Activated CD4-positive, CD25-positive, alpha-beta regulatory T cell (primary cell): ENCODE data around the gene GTSE1.

Source experiments
- DNase-seq, 4 experiments: peaks; one replicate each; lab custom pipeline; 2025; lab: John Stamatoyannopoulos, UW

Gene GTSE1

DNA sequence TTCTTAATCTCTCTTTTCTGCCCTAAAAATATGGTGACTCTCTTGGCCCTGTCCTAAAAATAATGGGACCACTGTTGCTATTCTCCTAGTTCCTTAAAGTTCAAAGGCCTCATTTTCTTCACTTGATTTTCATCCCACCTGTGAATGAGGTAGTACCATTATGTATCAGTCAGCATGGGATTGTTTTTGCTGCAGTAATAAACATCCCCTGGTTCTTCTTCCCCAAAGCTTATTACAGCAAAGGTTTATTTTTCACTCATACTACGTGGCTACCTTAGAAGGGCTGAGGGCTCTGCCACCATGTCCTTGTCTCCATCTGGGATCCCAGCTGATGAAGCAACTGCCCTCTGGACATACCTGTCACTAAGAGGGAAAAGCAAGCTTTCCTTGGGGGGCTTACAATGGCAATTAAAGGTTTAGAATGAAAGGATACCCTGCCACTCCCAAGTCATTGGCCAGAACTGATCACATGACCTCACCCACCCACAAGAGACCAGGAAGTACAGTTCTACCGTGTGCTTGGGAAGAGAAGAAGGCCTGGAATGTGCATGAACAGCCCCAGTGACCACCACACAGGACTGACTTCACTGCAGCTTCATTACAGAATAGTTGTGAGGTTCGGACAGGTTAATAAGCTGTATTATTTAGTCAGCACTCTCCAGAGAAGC is 21.1 kb upstream of the GTSE1 start:
- no peak for DNase-seq

DNA sequence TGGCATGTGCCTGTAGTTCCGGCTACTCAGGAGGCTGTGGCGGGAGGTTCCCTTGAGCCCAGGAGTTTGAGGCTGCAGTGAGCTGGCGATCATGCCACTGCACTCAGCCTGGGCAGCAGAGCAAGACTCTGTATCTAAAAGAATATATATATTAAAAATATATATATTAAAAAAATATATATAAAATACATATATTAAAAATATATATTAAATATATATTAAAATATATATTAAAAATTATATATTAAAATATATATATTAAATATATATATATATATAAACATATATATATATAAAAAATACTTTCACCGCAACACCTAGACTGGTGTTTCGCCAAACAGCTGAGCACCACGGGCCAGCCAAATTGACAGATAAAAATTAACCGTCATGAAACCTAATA is 20.1 kb upstream of the GTSE1 start:
- no peak for DNase-seq

DNA sequence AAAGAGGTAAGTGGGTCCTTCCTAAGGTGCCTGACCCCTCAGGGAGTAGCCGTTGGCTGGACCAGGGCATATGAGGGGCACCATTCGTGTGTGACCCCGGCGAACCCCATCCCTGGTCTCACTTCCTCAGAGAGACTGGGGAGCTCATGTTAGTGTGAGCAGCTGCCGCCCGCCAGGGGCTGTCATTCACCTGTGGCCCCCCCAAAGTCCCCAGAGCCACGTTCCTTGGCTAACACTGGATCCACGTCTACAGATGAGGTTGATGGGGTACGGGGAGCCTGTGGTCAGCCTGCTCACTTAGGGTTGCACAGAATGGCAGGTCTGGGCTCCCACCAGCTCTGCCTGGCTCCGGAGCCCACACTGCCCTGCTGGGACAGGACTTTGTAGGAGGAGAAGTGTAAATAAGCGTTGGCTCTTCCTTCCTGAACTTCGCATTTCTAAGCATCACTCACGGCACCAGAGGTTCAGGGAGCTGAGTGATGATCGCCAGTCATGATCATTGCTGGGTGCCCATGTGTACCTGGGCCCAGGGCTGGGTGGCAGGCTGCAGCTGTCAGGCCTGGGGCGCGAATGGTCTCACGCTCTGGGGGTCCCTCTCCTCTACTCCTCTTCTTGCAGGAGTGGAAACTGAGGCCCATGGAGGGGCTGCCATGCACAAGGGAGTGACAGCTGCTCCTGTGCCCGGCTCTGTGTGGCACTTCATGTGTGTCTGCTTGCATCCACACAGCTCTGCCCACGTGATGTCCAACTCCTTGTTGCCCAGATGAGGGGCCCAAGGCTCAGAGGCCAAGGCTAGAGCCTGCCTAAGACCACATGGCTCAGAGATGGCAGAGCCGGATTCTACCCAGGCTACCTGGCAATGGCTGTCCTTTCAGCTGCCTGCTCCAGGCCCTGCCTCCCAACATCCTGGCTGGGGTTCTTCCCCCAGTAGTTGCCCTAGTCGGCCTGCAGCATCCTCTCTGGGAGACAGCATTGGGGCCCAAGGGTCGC is 17.7 kb upstream of the GTSE1 start:
- no peak for DNase-seq

DNA sequence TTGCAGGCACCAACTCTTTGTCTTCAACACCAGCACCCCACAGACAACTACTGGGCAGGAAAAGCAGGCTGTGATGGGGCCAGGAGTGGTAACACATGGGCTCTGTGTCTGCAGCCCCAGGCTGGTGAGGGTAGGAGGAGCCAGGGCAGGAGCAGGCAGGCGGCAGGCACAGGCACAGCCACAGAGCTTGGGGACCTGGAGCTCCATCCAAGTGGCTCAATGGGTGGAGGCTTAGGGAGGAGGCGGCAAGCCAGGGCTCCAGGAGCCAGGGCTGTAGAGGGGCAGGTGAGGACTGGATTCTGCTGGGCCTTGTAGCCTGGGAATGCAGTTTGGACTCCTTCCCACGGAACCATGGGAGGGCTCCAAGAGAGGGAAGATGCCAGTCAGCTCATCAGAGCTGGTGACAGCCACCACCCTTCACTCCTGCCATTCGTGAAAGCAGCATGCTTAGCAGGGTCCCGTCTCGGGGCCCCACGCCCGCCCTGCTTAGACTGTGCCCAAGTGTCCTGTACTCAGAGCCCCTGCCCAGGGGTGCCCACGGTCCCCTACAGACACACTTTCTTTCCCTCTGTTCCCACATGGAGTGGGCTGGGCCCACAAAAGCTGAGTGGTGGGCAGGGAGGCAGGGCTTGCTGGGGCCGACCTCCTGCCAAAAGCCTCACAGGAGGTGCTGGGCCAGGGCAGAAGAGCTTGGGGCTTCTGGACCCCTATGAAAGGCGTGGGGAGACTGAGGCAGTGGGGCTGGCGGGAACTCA is 16.4 kb upstream of the GTSE1 start:
- no peak for DNase-seq

DNA sequence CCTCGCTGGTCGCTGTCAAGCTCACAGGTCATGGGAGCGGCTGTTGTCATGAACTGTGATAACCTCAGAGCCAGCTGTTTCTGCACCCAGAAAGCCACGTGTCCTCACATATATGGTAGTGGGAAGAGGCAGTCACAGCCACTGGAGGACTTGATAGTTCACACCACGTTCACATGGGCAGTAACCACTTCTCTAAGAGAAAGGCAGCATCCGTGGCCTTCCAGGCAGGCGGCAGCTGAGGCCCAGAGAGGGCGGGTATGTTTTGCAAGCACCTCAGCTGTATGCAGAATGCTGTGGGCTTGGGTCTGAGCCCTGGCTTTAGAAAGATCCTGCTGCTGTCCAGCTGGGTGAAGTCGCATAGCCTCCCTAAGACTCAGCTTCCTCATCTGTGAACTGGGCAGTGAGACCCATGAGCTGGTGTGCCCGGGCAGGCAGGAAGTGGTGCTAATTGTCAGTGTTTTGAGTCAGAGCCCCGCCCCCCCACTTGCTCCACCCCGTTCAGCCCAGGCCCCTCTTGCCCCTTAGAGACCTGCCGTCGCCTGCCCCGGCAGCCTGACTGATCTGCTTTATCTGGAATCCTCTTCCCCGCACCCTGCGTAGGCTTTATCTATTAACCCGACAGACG is 15.6 kb upstream of the GTSE1 start:
- no peak for DNase-seq

DNA sequence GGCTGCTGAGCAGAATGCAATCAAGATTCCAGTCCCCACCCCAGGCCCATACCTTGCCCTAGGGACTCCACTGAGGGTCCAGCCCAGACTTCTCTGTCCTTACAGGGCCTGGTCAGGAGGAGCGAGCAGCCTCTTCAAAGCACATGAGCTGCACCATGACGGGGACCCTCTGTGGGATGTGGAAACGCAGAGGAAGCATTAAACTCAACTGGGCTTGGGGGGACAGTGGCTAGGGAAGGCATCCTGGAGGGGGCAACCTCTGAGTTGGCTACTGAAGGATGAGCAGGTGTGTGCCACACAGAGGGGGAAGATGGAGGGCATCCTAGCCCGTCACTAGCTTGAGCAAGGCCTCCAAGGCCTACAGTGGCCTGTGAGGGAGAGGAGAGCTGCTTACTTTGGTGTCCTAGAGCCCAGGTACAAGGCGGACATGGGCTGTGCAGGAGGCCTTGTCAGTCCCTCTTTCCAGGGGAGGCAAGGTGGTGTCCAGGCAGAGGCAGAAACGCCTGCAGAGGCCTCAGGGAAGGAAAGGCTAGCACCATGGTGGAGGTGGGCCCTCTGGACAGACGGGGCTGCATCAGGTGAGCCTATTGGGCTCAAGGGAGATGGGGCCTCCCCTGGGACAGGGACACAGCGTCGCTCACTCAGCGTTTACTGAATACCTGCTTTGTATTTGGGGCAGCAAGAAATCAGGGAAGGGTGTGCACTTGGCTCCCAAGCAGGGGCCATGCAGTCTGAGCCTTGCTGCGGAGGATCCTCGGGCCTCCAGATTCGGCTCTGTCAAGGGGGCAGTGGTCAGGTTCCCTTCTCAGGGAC is 14.6 kb upstream of the GTSE1 start:
- DNase-seq = no peak

DNA sequence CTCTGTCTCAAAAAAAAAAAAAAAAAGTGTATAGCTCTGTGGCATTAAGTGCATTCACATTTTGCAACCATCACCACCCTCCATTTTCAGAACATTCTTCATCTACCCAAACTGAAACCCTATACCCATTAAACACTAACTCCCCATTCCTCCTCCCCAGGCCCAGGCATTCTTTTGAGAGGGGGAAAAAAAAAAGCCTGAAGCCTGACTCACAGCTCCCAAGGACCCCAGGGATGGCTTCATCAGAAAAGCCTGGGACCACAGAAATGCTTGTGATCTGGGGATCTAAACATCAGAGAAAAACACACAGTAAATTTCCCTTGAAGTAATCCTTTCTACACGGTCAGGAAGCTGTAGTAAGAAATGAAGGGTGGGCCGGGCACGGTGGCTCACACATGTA is 10.7 kb upstream of the GTSE1 start:
- no peak for DNase-seq

DNA sequence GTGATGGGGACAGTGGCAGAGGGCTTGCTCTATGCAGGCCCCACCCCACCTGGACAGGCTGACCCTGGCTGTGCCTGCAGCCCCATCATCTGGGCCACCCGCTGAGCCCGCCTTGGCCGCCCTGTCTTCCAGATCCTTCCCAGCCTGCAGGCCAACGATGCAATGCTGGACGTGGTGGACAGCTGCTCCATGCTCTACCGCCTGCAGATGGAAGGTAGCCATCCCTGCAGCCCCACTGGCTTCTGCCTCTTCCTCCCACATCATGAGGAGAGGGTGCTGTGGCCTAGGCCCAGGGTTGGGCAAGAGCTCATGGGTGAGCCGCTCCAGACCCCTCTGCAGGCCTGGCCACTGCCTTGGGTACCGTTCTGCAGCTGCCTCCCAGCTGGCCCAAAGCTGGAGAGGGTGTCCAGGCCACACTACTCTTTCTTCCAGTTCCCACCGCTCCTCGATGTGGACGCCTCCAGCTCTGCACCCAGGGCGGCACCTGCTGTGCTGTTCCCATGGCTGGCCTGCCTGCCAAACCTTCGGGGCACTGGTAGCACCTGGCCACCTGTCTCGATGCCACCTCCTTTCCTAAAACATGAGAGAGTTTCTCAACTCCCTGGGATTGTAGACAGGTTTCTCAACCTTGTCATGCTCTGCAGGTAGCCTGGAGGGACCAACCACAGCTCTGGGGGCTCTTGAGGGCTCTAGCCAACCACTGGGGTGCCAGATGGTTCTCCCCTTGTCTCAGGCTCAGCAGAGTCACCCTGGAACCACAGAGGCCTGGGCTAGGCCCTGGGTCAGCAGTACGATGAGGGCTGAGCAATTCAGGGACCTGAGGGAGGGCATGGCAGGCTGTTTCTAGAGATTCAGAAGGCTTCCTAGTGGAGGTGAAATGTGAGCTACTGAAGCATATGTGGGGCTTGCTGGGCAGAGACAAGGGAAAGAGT is 9.5 kb upstream of the GTSE1 start:
- DNase-seq = no peak

DNA sequence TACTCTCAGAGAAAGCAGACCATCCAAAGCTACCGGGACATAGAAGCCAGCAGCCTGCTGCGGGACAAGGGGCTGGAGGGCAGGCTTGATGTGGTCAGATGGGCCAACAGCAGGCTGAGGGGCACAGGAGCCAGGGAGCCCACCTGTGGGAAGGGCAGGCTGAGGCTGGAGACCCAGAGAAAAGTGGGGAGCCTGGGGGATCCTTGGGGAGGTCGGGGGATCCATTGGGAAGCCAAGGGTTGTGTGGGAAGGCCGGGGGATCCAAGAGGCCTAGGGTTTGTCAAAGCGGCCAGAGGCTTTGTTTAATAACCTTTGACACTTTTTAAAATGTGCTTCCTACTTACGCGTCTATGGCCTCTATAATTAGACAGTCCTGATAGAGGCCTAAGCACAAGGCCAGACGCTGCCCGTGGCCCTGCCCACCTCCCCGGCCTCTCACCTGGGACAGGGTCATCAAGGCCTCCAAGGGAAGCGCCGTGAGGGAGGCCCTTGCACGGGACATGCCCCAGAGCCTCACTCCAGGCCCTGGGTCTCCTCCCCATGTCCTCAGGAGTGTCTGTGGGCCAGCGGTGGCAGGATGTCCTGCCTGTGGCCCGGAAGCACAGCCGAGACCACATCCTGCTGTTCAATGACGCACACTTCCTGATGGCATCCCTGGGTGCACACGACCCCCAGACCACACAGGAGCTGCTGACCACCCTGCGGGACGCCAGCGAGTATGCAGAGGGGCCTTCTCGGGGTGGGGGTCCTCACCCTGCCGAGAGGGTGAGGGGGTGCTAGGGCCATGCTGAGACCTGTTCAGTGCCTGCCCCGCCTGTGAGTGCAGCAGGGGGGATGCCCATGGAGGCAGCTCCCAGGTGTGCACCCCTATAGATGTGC is 8.6 kb upstream of the GTSE1 start:
- no peak for DNase-seq

DNA sequence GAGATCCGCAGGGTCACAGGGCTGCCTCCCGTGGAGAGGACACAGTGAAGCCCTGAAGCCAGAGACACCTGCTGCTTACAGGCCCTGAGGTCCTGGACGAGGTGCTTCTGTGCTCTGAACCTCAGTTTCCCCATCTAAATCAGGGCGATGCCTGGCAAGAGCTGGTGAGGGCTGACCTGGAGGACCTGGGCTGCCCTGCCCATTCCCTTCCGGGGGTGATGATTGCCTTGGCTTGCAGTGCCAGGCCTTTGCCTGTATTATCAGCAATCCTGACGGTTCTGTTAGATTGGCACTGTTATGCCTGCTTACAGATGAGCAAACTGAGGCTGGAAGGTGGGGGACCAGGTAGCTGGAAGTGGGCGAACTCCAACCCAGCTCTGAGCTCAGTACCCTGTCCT is 7.8 kb upstream of the GTSE1 start:
- no peak for DNase-seq

DNA sequence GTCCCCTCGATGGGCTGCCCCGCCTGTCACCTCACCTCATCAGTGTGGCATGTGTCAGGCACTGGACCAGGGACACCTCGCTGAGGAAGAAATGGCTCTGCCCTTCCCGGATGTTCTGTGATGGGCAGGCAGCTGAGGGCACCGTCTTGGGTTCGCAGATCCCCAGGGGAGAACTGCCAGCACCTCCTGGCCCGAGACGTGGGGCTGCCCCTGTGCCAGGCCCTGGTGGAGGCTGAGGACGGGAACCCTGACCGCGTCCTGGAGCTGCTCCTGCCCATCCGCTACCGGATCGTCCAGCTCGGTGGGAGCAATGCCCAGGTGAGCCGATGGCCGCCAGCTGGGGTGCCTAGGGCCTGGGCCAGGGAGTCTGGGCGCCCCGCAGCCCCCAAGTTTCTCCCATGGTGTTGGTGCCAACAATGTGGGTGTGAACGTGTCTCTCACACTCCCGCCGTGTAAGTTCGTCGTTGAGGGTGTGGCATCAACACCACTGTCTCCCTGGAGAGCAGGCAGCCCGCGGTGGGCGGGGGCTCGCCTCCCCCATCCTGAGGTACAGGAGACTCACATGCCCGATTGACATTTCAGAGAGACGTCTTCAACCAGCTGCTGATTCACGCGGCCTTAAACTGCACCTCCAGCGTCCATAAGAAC is 7.3 kb upstream of the GTSE1 start:
- no peak for DNase-seq

DNA sequence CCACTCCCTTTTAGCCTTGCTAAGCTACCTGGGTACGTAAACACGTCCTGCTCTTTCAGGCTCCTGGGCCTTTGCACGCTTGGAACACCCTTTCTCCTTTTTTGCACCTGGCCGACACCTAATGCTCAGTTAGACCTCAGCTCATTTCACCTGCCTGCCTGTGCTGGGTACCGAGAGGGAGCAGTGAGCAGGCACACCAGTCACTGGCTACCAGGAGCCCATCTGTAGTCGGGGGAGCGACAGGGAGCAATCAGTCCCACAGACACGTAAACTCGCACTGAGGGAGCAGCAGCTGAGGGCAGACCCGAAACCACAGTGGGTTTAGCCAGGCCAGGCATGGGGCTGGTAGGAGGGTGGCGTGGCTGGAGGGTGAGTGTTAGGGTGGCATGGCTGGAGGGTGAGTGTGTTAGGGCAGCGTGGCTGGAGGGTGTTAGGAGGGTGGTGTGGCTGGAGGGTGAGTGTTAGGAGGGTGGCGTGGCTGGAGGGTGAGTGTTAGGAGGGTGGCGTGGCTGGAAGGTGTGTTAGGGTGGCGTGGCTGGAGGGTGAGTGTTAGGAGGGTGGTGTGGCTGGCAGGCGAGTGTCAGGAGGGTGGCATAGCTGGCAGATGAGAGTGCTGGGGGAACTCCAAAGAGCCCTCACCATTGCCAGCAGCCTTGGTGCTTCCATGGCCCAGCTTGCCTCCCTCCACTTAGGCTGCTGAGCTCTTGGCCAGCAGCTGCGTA is 6.4 kb upstream of the GTSE1 start:
- no peak for DNase-seq

DNA sequence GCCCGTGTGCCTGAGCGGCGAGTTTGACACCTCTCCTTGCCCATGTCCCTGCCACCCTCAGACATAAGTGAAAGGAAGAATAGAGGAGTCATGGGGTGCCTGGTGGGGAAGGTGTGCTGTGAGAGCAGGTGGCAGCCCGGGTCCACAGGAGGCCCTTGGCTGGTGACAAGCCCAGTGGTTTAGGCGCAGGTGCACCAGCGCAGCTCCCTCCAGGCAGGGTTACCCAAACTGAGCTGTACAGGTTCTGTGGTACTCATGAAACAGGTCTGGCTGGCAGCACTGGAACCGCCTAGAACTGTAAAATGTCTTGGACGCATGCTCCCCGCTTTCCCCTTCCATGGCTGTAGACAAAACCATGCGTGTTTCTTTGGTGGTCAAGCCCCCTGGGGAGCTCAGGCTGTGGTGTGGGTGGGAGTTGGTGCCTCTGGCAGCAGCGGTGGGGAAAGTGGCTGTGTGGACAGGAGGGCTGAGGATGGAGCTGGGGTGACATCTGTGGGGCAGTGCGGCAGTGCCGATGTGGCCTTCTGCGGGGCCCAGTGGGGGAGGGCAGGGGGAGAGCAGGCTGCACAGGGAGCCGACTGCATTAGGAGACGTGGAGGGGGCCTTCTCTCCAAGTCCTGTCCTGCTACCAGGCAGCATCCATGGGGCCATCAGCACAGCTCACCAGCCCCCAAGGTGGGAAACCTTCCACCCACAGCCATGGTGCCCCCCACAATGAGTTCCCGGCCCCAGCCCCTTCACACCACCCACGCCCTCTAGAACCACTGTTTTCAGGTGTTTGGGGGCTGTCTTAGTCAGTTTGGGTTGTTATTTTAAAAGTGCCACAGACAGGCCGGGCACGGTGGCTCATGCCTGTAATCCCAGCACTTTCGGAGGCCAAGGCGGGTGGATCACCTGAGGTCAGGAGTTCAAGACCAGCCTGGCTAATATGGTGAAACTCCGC is 5.6 kb upstream of the GTSE1 start:
- DNase-seq = no peak

DNA sequence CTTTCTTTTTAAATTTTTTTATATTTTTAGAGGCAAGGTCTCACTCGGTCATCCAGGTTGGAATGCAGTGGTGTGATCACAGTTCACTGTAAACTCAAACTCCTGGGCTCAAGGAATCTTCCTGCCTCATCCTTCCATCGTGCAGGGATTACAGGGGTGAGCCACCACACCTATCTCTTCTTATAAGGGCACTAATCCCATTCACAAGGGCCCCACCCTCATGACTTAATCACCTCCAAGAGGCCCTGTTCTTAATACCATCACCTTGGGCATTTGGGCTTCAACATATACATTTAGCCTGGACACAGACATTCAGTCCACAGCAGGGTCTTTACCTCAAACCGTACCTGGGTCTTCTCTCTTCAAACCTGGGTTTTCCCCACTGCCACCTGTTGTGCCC is 4.5 kb upstream of the GTSE1 start:
- no peak for DNase-seq

DNA sequence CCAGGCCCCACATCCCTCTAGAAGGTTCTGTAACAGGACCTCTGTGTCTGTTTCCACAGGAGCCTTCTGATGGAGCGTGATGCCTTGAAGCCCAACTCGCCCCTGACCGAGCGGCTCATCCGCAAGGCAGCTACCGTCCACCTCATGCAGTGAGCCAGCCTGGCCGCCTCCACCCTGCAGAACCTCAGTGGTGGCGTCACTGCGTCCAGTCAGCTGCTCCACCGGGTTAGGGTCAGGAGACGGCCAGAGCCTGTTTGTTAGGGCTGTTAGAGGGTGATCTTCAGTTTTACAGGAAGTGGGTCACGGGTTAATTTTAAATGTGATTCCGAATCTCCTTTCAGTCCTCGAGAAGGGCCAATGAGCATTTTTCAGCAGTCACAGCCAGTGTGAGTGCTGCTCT is 3.9 kb upstream of the GTSE1 start:
- no peak for DNase-seq

DNA sequence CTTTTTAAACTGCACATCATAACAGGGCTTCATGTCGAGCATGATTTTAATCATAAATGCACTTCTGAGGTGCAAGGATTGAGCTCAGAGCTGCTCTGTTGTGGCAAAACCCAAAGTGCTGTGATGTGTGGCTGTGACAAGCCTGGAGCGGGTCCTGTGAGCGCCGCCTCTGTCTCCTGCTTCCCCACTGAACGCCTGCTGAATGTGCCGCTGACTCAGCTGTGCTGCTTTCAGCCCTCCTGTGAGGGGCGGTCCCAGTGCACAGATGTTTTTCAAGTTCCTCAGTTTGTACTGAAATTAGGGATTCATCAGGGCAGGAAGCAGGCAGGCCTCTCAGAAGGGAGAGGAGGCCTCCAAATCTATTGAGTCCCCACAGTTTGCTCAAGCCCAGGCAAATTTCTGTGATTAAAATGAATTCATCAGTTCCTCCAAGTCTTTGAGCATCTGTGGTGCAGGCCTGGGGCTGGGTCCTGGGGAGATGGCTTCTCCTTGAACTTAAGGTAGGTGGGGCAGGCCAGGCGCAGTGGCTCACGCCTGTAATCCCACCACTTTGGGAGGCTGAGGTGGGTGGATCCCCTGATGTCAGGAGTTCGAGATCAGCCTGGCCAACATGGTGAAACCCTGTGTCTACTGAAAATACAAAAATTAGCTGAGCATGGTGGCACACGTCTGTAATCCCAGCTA is 3.0 kb upstream of the GTSE1 start:
- DNase-seq = no peak
